ENCODE data around the gene TMEM14B.
"Not testable (repeated sequence)": the region's sequence is repeated elsewhere in the genome, so short reads cannot be mapped to it uniquely, and the experiment has no call there.

The TMEM14B gene

DNA sequence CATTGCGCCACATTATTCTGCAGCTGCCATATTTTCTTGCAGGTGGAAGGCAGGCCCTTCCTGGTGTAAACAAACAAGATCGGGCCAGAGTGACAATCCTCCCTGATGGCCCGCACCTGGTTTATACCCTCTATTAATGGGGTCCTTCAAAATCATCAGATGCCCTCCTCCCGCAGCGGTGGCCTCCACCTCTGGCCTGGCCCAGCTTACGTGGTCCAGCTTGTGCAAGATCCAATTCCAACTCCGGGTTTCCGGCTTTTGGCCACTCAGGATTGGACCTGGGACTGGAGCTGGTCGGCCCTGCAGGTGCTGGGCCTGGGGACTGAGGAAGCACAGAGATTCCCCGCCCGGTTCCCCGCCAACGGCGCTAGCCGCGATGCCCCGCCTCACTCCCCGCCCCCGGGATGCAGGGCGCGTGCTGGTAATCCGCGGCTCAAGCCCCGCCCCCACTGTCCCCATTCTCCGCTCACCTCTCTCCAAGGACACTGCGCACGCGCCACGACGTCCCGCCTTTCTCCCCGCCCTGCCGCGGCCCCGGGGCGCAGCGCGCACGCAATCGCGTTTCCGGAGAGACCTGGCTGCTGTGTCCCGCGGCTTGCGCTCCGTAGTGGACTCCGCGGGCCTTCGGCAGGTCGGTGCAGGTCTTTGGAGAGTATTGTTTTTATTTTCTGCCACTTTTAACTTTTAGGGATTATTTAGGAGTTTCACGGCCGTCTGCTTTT, at the start of gene TMEM14B:
Gene TMEM14B, plus strand, starts transcription at position 555 of the 722 bp plus-strand sequence. CDS start 1,441 bp downstream, outside the sequence.
- peak; percentile 100 for DNase-seq (ENCODE audit: low spot score)

DNA sequence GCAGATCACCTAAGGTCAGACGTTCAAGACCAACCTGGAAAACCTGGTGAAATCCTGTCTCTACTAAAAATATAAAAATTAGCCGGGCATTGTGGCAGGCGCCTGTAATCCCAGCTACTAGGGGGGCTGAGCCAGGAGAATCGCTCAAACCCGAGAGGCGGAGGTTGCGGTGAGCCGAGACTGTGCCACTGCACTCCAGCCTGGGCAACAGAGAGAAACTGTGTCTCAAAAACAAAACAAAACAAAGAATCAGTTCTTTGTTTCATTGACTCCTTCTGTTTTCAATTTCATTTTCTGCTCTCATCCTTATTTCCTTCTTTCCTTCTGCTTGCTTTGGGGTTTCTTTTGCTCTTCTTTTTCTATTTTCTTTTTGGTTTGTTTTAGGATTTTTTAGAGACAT, 33.6 kb upstream of the TMEM14B start:
- DNase-seq (ENCODE audit: low spot score), result no peak

DNA sequence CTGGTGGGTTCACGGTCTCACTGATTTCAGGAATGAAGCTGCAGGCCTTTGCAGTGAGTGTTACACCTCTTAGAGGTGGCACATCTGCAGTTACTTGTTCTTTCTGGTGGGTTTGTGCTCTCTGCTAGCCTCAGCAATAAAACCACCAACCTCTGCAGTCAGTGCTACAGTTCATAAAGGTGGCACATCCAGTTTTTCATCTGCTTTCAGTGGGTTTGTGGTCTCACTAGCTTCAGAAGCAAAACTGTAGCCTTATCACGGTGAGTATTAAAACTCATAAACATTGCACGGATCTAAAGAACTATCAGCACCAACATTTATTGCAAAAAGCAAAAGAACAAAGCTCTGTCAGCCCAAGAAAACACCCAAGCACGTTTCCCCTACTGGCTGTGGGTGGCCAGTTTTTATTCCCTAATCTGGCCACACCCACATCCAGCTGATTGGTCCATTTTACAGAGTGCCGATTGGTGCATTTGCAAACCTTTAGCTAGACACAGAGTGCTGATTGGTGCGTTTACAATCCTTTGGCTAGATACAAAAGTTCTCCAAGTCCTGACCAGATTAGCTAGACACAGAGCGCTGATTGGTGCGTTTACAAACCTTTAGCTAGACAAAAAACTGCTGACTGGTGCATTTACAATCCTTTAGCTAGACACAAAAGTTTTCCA, 28.2 kb upstream of the TMEM14B start:
- DNase-seq (ENCODE audit: low spot score), result no peak

DNA sequence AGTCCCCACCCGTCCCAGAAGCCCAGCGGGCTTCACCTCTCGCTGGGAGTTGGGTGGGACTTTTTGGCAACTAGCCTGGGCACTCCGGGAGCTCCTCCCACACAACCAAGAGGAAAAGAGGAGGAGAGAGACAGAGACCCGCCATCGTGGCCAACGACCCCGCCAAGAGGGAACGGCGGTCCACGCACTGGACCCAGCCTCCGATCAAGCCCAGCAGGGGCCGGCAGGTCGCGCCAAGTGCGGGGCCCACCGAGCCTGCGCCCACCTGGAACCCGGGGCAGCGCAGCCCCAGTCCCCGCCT, 27.7 kb upstream of the TMEM14B start:
- DNase-seq (ENCODE audit: low spot score), result no peak

DNA sequence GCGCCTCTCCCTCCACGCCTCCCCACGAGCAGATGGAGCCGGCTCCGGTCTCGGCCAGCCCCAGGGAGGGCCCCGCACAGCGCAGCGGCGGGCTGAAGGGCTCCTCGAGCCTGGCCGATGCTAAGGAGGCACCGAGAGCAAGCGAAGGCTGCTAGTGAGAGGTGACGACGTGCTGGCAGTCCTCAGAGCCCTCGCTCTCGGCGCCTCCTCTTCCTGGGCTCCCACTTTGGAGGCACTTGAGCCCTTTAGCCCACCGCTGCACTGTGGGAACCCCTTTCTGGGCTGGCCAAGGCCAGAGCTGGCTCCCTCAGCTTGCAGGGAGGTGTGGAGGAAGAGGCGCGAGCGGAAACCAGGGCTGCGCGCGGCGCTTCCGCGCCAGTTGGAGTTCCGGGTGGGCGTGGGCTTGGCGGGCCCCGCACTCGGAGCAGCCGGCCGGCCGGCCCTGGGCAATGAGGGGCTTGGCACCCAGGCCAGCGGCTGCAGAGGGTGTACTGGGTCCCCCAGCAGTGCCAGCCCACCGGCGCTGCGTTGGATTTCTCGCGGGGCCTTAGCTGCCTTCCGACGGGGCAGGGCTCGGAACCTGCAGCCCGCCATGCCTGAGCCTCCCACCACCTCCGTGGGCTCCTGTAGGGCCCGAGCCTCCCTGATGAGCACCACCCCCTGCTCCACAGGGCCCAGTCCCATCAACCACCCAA, 27.2 kb upstream of the TMEM14B start:
- DNase-seq (ENCODE audit: low spot score), result no peak

DNA sequence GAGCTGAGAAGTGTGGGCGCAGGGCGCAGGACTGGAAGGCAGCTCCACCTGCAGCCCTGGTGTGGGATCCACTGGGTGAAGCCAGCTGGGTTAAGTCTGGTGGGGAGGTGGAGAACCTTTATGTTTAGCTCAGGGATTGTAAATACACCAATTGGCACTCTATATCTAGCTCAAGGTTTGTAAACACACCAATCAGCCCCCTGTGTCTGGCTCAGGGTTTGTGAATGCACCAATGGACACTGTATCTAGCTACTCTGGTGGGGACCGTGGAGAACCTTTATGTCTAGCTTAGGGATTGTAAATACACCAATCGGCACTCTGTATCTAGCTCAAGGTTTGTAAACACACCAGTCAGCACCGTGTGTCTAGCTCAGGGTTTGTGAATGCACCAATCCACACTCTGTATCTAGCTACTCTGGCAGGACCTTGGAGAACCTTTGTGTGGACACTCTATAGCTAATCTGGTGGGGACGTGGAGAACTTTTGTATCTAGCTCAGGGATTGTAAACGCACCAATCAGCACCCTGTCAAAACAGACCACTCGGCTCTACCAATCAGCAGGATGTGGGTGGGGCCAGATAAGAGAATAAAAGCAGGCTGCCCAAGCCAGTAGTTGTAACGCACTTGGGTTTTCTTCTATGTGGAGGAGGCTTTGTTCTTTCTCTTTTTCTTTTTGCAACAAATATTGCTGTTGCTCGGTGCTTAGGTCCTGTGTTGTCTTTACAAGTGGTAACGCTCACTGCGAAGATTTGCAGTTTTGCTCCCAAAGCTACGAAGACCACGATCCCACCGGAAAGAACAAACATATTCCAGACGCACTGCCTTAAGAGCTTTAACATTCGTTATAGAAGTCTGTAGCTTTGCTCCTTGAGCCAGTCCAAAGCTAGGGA, 26.4 kb upstream of the TMEM14B start:
- not testable (repeated sequence) for DNase-seq (ENCODE audit: low spot score)

DNA sequence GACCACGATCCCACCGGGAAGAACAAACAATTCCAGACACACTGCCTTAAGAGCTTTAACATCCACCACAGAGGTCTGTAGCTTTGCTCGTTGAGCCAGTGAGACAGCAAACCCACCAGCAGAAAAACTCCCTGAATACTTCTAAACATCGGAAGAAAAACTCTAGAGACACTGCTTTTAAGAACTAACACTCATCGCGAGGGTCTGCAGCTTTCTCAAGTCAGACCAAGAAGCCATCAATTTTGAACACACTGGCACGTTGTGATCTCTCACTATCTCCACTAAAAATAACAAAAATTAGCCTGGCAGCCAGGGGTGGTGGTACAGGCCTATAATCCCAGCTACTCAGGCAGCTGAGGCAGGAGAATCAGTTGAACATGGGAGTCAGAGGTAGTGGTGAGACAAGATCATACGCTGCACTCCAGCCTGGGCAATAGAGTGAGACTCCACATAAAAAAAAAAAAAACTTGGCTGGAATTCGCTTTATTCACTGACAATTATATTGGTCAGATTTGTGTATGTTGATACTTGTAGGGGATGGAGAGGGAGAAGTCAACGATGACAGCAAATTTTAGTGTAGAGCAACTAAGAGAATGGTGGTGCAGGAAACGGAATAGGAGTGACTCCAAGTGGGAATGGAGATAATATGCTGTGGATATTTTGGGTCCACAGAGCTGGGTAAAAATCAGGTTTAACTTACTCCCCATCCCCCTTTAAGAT, 25.6 kb upstream of the TMEM14B start:
- no peak for DNase-seq (ENCODE audit: low spot score)

DNA sequence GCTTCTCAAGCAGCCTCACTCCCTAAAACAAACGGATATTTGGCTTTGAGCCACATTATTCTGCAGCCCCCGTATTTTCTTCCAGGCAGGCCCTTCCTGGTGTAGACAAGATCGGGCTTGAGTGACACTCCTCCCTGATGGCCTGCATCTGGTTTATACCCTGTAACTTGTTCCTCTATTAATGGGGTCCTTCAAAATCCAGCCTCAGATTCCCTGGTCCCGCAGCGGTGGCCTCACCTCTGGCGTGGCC, 25.1 kb upstream of the TMEM14B start:
- no peak for DNase-seq (ENCODE audit: low spot score)

DNA sequence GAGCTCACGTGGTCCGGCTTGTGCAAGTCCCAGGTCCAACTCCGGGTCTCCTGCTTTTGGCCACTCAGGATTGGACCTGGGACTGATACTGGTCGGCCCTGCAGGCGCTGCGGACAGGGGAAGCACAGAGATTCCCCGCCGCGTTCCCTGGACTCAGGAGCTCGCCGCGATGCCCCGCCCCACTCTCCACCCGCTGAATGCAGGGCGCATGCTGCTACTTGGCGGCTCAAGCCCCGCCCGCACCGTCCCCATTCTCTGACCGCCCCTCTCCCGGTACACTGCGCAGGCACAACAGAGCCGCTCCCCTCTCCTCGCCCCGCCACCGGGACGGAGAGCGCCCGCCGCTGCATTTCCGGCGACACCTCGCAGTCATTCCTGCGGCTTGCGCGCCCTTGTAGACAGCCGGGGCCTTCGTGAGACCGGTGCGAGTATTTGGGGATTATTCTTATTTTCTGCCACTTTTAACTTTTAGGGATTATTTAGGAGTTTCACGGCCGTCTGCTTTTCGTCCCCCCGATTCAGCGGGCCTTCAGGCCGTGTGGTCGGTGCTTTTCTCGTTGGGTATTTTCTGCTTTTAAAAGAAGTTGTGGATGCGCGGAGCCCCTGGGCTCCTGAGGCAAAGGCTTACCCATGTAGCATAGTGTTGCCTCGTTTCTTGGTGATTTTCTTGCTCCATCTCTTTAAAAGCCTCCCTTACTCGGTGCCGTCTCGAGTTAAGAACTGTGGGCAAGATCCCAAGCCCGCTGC, 24.6 kb upstream of the TMEM14B start, which contains the start of gene TMEM14C:
Gene TMEM14C, plus strand, starts transcription at position 251 of the 747 bp plus-strand sequence. CDS start 1,544 bp downstream, outside the sequence.
- peak; percentile 98 for DNase-seq (ENCODE audit: low spot score)

DNA sequence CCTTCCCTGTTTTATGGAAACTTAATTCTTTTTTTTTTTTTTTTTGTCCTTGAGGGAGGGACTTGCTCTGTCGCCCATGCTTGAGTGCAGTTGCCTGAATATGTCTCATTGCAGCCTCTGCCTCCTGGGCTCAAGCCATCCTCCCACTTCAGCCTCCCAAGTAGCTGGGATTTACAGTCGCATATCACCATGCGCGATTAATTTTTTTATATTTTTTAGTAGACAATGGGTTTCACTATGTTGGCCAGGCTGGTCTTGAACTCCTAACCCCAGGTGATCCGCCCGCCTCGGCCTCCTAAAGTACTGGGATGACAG, 24.1 kb upstream of the TMEM14B start:
- no peak for DNase-seq (ENCODE audit: low spot score)

DNA sequence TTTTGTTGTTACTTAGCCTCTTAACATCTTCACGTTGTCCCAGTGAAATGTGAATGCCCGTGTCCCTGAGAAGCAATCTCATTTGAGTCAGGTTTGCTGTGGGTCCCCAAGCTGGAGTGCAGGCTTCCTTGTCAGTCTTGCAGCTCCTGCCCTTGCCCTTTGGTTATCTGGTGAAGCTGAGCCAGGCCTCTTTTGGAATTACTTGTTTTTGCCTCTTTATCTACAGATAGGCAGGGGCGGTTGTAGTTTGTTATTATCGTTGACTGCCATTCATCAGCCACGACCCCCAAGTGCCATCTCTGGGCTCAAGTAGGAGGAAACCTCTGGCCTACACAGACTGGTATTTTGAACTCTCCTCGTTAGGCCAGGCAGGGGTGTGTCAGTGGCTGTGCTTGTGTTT, 22.6 kb upstream of the TMEM14B start:
- no peak for DNase-seq (ENCODE audit: low spot score)

DNA sequence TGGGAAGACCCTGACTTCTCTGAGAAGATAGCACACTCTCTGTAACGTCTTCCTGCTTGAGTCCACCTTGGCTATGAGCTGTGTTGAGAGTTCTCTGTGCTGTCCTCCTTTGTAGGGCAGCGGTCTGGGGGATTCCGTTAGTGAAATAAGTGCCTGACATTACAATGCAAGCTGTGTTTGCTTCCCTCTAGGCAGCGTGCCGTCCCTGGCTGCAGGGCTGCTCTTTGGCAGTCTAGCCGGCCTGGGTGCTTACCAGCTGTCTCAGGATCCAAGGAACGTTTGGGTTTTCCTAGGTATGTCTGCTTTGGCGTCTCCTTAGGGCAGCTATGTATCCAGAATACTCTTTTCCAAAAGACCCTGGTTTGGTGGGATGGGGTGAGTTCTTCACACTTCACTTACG, 21.9 kb upstream of the TMEM14B start:
- no peak for DNase-seq (ENCODE audit: low spot score)

DNA sequence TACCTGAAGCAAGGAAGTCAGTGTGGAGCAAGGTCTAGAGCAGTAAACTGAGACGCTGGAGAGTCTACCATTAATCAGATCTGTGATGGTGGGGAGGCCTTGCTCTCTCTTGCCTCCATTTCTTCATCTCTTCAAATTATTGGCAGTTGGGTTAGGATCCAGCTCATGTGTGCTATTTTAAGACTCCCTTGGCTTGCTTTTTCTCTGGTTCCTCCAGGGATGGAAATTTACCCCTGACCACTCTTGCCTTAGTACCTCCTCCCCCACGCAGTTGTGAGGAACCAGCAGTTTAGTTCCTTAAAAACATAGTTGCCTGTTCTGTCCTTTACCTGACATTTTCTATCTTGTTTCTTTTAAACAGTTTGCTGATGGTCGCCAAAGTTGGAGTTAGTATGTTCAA, 17.4 kb upstream of the TMEM14B start:
- DNase-seq (ENCODE audit: low spot score), result no peak

DNA sequence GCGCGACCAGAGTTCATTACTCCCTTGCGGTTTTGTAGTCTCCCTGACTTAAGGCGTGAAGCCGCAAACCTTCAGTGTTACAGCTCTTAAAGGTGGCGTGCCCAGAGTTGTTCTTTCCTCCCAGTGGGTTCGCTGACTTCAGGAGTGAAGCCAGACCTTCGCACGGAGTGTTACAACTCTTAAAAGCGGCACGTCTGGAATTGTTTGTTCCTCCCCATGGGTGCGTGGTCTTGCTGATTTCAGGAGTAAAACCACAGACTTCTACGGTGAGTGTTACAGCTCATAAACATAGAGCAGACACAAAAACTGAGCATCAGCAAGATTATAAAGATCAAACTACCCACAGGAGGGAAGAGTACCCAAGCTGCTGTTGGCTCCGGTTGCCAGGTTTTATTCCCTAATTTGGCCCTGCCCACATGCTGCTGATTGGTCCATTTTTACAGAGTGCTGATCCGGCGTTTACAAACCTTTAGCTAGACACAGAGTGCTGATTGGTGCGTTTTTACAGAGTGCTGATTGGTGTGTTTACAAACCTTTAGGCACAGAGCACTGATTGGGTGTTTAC, 14.4 kb upstream of the TMEM14B start:
- no peak for DNase-seq (ENCODE audit: low spot score)

DNA sequence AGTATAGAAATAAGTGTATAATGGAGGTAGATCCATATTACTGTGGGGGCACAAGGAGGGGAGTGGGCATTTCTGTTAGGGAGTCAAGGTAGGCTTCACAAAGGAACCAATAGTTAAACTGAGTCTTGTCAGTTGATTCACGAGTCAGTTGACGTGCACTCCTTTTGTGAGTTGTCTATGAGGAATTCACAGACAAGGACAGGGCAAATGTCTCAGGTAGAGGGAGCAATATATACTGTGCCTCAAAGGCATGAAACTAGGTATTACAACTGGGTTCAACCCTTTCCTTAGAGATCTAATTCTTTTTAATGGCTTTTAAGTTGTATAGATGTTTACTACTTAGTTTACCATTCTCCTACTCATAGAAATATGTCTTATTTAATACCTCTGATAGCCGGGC, 13.7 kb upstream of the TMEM14B start:
- no peak for DNase-seq (ENCODE audit: low spot score)

DNA sequence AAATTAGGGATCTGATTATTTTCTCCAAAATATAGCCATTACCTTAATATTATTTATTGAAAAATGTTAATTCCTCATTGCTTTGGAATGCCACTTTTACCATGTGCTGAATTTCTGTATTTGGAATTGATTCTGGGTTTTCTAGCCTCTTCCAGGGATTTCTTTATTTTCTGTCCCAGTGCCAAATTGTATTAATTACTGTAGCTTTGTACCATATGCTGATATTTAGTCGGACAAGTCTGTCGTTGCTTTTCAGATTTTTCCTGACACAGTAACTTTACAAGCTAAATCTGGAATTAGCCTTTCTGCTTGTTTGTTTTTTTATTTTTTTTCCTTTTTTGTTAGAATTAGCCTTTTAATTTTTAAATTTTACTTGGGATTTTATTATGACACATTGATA, 10.9 kb upstream of the TMEM14B start:
- no peak for DNase-seq (ENCODE audit: low spot score)

DNA sequence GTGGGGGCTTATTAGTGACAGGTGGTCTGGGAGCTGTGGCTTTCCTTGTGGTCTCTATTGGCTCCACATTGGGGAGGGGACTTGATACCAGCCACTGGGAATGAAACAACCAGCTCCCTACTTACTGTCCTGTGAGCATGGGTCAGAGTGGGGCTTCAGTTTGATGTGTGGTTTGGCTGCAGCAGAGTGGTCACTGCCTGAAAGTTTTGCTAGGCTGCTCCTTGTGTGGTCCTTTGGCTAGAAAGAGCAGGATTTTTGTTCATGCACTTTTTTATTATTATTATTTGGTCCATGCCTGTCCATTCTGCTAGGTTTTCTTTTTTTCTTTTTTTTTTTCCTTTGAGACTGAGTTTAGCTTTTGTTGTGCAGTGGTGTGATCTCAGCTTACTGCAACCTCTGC, 7.5 kb upstream of the TMEM14B start:
- DNase-seq (ENCODE audit: low spot score), result no peak

DNA sequence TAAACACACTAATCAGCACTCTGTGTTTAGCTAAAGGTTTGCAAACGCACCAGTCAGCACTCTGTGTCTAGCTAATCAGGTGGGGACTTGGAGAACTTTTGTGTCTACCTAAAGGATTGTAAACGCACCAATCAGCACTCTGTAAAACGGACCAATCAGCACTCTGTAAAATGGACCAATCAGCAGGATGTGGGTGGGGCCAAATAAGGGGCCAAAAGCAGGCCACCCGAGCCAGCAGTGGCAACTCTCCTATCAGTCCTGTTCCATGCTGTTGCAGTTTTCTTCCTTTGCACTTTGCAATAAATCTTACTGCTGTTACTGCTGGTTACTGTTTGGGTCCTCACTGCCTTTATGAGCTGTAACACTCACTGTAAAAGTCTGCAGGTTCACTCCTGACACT, 6.0 kb upstream of the TMEM14B start:
- DNase-seq (ENCODE audit: low spot score), result not testable (repeated sequence)

DNA sequence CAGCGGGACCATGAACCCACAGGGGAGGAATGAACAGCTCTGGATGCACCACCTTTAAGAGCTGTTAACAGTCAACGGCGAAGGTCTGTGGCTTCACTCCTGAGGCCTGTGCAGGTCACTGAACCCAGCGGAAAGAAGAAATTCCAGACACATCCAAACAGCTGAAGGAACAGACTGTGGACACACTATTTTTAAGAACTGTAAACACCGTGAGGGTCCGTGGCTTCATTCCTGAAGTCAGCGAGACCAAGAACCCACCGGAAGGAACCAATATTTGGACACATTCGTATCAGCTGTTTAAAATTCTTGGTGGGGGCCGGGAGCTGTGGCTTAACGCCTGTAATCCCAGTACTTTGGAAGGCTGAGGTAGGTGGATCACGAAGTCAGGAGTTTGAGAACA, 5.4 kb upstream of the TMEM14B start:
- no peak for DNase-seq (ENCODE audit: low spot score)

DNA sequence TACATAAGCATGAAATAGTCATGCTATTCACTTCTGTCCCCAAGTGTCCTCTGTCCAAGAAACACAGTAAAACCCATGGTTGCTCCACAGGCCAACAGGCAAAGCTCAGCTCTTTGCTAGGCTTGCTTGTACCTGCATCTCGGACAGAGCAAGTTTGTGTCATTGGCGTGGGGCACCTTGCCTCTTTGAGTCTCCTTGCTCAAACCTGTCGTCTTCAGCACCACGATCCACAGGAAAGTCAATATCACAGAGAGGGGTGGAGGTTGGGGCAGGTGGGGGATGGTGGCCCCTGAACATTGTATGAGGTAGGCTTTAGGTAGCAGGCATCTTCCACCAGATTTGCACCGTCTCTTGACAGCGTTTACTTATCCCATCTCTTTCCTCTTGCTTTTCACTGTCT, 4.1 kb upstream of the TMEM14B start:
- no peak for DNase-seq (ENCODE audit: low spot score)

DNA sequence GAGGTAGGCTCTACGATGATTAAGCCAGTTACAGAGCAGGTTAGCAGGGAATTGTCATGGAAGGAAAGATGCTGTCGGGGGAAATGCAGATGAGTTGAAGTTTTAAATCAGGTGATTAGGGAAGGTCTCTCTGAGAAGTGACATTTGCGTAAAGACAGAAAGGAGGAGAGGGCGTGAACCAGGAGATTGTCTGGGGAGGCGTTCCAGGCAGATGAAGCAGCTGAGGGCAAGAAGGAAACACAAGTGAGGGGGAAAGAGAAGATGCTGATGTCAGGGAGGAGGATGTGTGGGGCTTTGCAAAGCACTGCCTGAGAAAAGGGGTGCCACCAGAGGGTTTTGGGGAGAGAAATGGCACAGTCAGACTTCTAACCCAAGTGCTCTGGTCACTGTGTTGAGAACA, 2.5 kb upstream of the TMEM14B start:
- DNase-seq (ENCODE audit: low spot score), result no peak

Data from COLO829 (cell line).